ELF-1 (cell line): Measurements from ENCODE around the gene HMMR.

Experiments
- DNase-seq: peaks from one replicate; pipeline ENCODE4 v3.0.0-alpha.2; 2016; ENCODE audit warnings: low read depth, low spot score

The HMMR gene

GRCh38 chr5:163458778-163459385, 1.6 kb upstream of the HMMR start:
- no peak for DNase-seq

- DNase-seq = no peak
Measured at GRCh38 chr5:163459462-163459818, 992 bp upstream of the HMMR start.

- peak; percentile 97 for DNase-seq
Measured at GRCh38 chr5:163459819-163460561, 442 bp upstream of the HMMR start, which contains the start of gene NUDCD2. Gene NUDCD2, minus strand, starts transcription at chr5:163460102. Its CDS starts 52 bp downstream, at chr5:163460050.

DNA sequence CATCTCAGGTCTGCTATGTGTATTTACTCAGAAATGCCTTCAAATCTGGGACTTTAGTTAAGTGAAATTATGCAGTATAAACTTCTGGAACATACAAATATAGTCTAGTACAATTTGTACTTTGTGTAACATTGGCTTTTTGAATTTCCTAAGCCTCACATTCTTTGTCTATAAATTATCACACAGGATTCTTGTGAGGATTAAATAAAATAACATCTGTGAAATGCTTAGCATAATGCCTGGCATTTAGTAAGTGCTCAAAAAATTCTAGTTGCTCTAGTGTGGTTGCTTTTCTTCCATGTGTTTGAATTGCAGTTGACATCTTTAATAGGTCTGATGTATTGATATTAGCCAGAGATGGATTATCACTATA, 2.6 kb downstream of the HMMR start:
- no peak for DNase-seq

DNA sequence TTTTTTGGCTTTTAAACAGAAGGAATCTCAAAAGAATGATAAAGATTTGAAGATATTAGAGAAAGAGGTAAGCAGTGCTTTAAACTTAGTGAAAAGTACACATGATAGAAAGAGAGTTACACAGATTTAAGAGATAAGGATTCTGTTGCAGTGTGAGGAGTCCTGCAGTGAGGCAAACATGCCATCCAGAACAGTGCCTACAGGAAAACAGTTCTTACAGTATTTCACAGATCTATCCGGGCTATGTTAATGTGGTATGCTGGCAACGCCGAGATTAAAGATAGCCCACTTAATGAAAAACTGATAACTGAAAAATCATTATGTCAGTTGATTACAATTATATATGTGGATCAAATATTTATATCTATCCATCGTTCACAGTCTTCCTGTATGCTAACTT, 7.2 kb downstream of the HMMR start:
- DNase-seq = no peak

GRCh38 chr5:163473635-163474243, 13.3 kb downstream of the HMMR start:
- DNase-seq = no peak

DNA sequence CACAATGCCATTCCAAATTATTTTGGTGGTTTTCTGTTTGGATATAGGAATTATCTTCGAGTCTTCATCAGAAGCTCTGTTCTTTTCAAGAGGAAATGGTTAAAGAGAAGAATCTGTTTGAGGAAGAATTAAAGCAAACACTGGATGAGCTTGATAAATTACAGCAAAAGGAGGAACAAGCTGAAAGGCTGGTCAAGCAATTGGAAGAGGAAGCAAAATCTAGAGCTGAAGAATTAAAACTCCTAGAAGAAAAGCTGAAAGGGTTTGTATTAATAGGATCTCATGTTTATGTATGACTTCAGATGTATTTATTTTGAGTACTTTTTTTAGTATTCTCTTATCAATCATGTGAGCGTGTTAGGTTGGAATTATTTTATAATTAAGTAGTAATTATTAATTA, 15.0 kb downstream of the HMMR start:
- no peak for DNase-seq

DNA sequence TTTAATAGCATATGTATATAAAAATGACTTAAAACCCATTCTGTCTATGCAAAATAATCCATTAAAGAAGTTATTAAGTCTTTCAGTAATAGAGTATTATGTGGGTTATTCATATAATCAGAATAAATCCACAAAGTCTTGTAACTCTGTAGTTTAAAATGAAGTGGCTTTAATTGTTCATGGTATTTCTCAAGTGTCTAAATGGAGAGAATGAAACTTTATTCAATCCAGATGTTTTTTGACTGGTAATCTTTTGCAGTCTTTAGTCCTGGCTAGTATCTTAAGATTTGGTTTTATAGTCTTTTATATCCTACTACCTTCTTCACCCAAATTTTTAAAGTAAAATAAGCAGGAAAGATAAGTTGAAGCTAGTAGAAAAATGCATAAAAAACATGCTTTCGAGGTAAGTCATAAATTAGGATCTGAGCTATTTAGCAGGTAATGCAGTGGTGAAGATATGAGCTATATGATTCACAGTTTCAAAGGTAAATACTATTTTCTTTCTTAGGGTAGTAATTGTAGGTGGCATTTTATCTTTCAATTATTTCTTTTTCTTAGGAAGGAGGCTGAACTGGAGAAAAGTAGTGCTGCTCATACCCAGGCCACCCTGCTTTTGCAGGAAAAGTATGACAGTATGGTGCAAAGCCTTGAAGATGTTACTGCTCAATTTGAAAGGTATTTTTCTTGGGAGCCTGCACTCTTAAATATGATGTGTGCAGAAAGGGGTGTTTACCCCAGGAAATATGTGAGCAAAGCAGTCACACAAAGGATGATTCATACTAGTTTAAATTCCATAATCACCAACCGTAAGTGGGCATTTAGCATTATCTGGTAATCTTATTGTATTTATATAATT, 17.9 kb downstream of the HMMR start:
- DNase-seq = no peak

DNA sequence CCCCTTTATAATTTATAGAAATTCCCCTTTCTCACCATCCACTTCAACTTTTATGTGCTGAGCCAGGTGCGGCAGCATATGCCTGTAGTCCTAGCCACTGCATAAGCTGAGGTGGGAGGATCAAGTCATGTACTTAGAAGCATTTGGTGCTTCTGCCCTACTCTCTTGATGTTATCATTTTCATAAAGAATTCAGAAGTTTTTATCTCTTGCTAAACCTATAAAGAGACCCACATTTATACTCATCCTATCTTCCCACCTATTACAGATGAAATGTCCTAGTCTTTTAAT, 18.5 kb downstream of the HMMR start:
- no peak for DNase-seq

DNA sequence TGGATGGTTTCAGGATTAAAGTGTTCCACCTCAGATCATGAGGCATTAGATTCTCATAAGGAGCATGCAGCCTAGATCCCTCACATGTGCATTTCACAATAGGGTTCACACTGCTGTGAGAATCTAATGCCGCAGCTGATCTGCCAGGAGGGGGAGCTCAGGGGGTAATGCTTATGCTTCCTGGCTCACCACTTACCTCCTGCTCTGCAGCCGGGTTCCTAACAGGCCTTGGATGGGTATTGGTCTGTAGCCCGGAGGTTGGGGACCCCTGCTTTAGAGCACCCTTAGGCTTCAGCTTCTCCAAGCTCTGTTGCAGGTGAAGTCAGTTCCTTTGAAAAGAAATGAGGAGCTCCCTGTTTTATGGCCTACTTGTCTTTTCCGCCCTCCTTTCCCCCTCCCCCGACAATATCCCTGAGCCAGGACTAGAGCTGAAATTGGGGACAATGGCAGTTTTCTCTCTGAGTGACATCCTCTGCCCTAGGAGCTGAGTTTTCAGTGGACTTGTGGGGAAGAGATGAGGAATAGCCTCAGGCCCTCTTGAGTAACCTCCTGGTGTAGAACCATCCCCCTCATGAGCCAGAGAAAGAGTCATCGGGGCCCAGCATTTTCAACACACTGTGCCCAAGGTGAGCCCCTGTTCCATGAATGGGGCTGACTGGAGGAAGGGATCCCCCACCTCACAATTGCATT, 28.8 kb downstream of the HMMR start:
- DNase-seq = peak; percentile 72

DNA sequence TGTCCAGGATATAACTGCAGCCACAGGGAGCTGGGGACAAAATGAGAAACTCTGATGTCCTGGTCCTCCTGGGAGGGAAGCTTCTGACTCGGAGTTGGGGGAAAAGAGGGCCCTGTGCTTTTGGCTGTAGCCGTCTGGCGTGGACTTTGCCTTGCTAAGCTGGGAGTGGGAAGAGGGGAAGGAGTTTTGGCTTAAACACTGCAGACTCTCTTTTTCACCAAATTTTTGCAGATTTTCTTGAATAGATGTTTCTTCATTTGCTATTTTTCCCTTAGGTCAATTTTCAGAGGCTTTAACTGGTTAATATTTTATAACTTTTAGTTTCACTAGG, 29.3 kb downstream of the HMMR start:
- DNase-seq = no peak

DNA sequence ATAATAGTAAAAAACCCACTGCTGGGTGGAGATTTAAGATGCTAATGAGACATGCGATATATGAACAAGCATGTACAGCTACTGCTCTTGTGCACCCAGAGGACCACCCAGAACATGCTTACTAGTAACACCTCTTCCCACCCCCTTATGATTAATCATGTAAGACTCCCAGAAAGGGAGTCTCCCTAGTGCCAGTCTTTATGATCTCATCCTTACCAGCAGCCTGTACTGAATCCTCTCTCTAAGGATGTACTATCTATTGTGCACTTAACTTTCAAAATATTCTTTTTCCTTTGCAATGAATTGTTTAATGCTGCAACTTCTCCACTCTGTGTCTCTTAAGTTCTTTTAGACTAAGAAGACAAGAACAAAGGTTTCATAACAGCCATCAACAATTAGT, 35.9 kb downstream of the HMMR start:
- DNase-seq = no peak

- no peak for DNase-seq
Measured at GRCh38 chr5:163497315-163497714, 36.9 kb downstream of the HMMR start.

GRCh38 chr5:163498886-163499285, 38.5 kb downstream of the HMMR start:
- DNase-seq = no peak

DNA sequence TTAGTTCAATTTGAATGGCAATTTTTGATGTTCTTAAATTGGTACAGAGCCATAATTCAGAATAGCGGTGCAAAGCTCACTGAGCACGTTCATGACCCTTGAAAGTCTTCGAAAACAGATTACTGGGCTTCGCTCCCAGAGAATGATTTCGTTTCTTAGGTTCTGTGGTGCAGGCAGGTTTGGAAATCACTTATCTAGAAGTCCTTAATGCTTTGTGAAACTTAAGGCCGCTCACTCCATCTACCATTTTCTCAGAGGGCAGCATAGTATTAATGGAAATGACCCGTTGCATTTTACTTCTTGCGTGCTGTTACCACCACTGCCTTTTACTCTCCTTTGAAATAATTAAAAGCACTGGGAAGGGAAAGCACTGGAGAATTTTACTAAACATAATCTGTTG, 42.1 kb downstream of the HMMR start:
- DNase-seq = peak; percentile 3

GRCh38 chr5:163503106-163504078, 43.0 kb downstream of the HMMR start:
- peak; percentile 91 for DNase-seq

- DNase-seq = peak; percentile 78
Measured at GRCh38 chr5:163504079-163504931, 43.9 kb downstream of the HMMR start.

- DNase-seq = no peak
Measured at GRCh38 chr5:163505049-163505367, 44.6 kb downstream of the HMMR start.

GRCh38 chr5:163505368-163506094, 45.1 kb downstream of the HMMR start, which contains the start of gene MAT2B:
Gene MAT2B, plus strand, starts transcription at chr5:163505619. Its CDS starts 68 bp downstream, at chr5:163505687.
- DNase-seq = peak; percentile 98
